ENCODE measurements around the gene SLC5A11. TPM values are rescaled to one million over a fixed set of nuclear protein-coding genes. Genes with fewer than 3 reads are reported as not detected.

The SLC5A11 gene
- total and polyA plus RNA-seq, 2 of the 13 experiments (the other 11 are each of a cell fraction or from before 2014, with no cell fraction given): 1.2 to 3.3 TPM

GRCh38 chr16:24845726-24846547, at the start of gene SLC5A11 (continued):
- TF ChIP-seq PATZ1 (CRISPR knock-in tag; IDR thresholded peaks at IDR 0.05) (peak; percentile 73), CBX5 (CRISPR knock-in tag; IDR thresholded peaks at IDR 0.05; ENCODE audit: borderline replicate concordance) (no peak; the same call in 1 of the 2 replicates), POLR2A (IDR thresholded peaks at IDR 0.05; ENCODE audit: insufficient read depth in 1 of 2, low read depth in 2 of 2, low read length in 2 of 2) (peak; percentile 27 to 60; a peak in 2 of 4 replicates), ZNF205 (CRISPR knock-in tag; IDR thresholded peaks at IDR 0.05) (peak; percentile 61; the same call in 1 of the 2 replicates), ZBTB25 (CRISPR knock-in tag; IDR thresholded peaks at IDR 0.05) (peak; percentile 59; the same call in 1 of the 2 replicates), ZNF253 (CRISPR knock-in tag; IDR thresholded peaks at IDR 0.05; ENCODE audit: borderline replicate concordance) (no peak), EED (CRISPR knock-in tag; IDR thresholded peaks at IDR 0.05) (peak; percentile 89), KLF11 (CRISPR knock-in tag; IDR thresholded peaks at IDR 0.05) (peak; percentile 52), FOXP1 (IDR thresholded peaks at IDR 0.05) (no peak), FOXP1 (CRISPR knock-in tag; IDR thresholded peaks at IDR 0.05) (no peak), ZNF841 (CRISPR knock-in tag; IDR thresholded peaks at IDR 0.05; ENCODE audit: borderline replicate concordance) (no peak), RORA (CRISPR knock-in tag; IDR thresholded peaks at IDR 0.05) (no peak), ZNF772 (CRISPR knock-in tag; IDR thresholded peaks at IDR 0.05) (peak; percentile 68; the same call in 1 of the 2 replicates), MIXL1 (CRISPR knock-in tag; IDR thresholded peaks at IDR 0.05) (no peak), BRD4 (CRISPR knock-in tag; IDR thresholded peaks at IDR 0.05) (no peak), SP5 (CRISPR knock-in tag; IDR thresholded peaks at IDR 0.05; ENCODE audit: borderline replicate concordance, low read depth) (peak; percentile 53), ZNF775 (CRISPR knock-in tag; IDR thresholded peaks at IDR 0.05; ENCODE audit: borderline replicate concordance) (no peak), AHR (CRISPR knock-in tag; IDR thresholded peaks at IDR 0.05) (peak; percentile 52; the same call in 1 of the 2 replicates), ZMAT3 (CRISPR knock-in tag; conservative IDR thresholded peaks at IDR 0.05) (0 out of 2 replicates have a peak, but pooled peaks have one; percentile 60), AGO2 (optimal IDR thresholded peaks at IDR 0.05; ENCODE audit: low read depth, low read length) (peak; percentile 45), ZBTB46 (CRISPR knock-in tag; IDR thresholded peaks at IDR 0.05; ENCODE audit: borderline replicate concordance) (no peak), ZNF850 (CRISPR knock-in tag; conservative IDR thresholded peaks at IDR 0.05) (no peak), TAF1 (CRISPR knock-in tag; IDR thresholded peaks at IDR 0.05) (peak; percentile 49; the same call in 1 of the 2 replicates), POGZ (CRISPR knock-in tag; IDR thresholded peaks at IDR 0.05) (peak; percentile 45; the same call in 1 of the 2 replicates), GATAD1 (CRISPR knock-in tag; IDR thresholded peaks at IDR 0.05) (peak; percentile 25; the same call in 1 of the 2 replicates), GATAD2A (CRISPR knock-in tag; IDR thresholded peaks at IDR 0.05) (peak; percentile 38; the same call in 1 of the 2 replicates)

Data from HepG2 (cell line).